NCI-H2196 (cell line): ENCODE data around the gene PRAMEF12.
"Not testable (repeated sequence)": the region's sequence is repeated elsewhere in the genome, so short reads cannot be mapped to it uniquely, and the experiment has no call there.

Experiments
- DNase-seq: peaks from one replicate; lab custom pipeline; 2025; ENCODE audit not compliant: unreplicated experiment; lab: John Stamatoyannopoulos, UW

Gene PRAMEF12

GRCh38 chr1:12769976-12770505, 3.5 kb upstream of the PRAMEF12 start:
- no peak for DNase-seq

- DNase-seq = no peak
Measured at GRCh38 chr1:12770620-12771019, 2.9 kb upstream of the PRAMEF12 start.

GRCh38 chr1:12771186-12771585, 2.4 kb upstream of the PRAMEF12 start:
- no peak for DNase-seq

- no peak for DNase-seq
Measured at GRCh38 chr1:12772520-12772919, 1.0 kb upstream of the PRAMEF12 start.

GRCh38 chr1:12774801-12775345, 1.3 kb downstream of the PRAMEF12 start:
- no peak for DNase-seq

GRCh38 chr1:12775443-12775842, 1.9 kb downstream of the PRAMEF12 start:
- no peak for DNase-seq

- no peak for DNase-seq
Measured at GRCh38 chr1:12776801-12777557, 3.4 kb downstream of the PRAMEF12 start.

GRCh38 chr1:12778061-12778460, 4.5 kb downstream of the PRAMEF12 start:
- no peak for DNase-seq

GRCh38 chr1:12778907-12779306, 5.4 kb downstream of the PRAMEF12 start:
- no peak for DNase-seq

GRCh38 chr1:12781488-12781887, 8.0 kb downstream of the PRAMEF12 start:
- not testable (repeated sequence) for DNase-seq

GRCh38 chr1:12783783-12784182, 10.2 kb downstream of the PRAMEF12 start:
- peak; percentile 25 for DNase-seq

- not testable (repeated sequence) for DNase-seq
Measured at GRCh38 chr1:12784729-12785128, 11.2 kb downstream of the PRAMEF12 start.

- not testable (repeated sequence) for DNase-seq
Measured at GRCh38 chr1:12791097-12791496, 17.6 kb downstream of the PRAMEF12 start, which contains the start of gene PRAMEF1. Gene PRAMEF1 (plus strand): TSS chr1:12791397. CDS start chr1:12793228, 1,831 bp downstream.

- DNase-seq = no peak
Measured at GRCh38 chr1:12798911-12799310, 25.4 kb downstream of the PRAMEF12 start.

- no peak for DNase-seq
Measured at GRCh38 chr1:12799730-12800129, 26.2 kb downstream of the PRAMEF12 start.

GRCh38 chr1:12809933-12810332, 36.4 kb downstream of the PRAMEF12 start:
- DNase-seq = no peak

GRCh38 chr1:12810691-12811408, 37.3 kb downstream of the PRAMEF12 start:
- no peak for DNase-seq

GRCh38 chr1:12811409-12811784, 37.9 kb downstream of the PRAMEF12 start:
- DNase-seq = no peak

GRCh38 chr1:12819061-12819460, 45.5 kb downstream of the PRAMEF12 start:
- not testable (repeated sequence) for DNase-seq
